Activated CD8-positive, alpha-beta T cell treated with anti-CD3 and anti-CD28 coated beads for 36 hours (primary cell): Measurements from ENCODE around the gene AGAP1. TPM values are rescaled to one million over a fixed set of nuclear protein-coding genes. Genes with fewer than 3 reads are reported as not detected.
"Not testable (repeated sequence)": the region's sequence is repeated elsewhere in the genome, so short reads cannot be mapped to it uniquely, and the experiment has no call there.

ENCODE experiments used
- ATAC-seq: fragments of 200-7000 bp; cut with Tn5 transposase; one replicate; pipeline ENCODE4 v1.10.0; 2021; ENCODE audit warnings: mild to moderate bottlenecking, moderate library complexity
- CTCF ChIA-PET: fragments of 350-600 bp; sonication (Branson Sonifier 250); formaldehyde crosslinking; loops from one replicate; lab custom pipeline; 2021; ENCODE audit warnings: antibody characterized with exemption; lab: Charles Lee
- POLR2A ChIA-PET: fragments of 350-600 bp; sonication (Branson Sonifier 250); formaldehyde crosslinking; loops from one replicate; lab custom pipeline; 2021; ENCODE audit warnings: antibody characterized with exemption; lab: Charles Lee
- DNase-seq: peaks from one replicate; pipeline ENCODE4 v3.0.0-alpha.2; 2020
- H3K27ac Mint-ChIP-seq: one replicate; pipeline ENCODE4 v1.8.0; 2021; ENCODE audit warnings: mild to moderate bottlenecking, mixed read lengths
- H3K27me3 Mint-ChIP-seq: one replicate; pipeline ENCODE4 v1.8.0; 2021; ENCODE audit warnings: mixed read lengths
- H3K36me3 Mint-ChIP-seq: one replicate; pipeline ENCODE4 v1.8.0; 2021; ENCODE audit warnings: low read depth, mixed read lengths
- H3K4me1 Mint-ChIP-seq: one replicate; pipeline ENCODE4 v1.8.0; 2021; ENCODE audit warnings: low read depth, mixed read lengths
- H3K4me3 Mint-ChIP-seq: one replicate; pipeline ENCODE4 v1.8.0; 2021; ENCODE audit warnings: mild to moderate bottlenecking, moderate library complexity, mixed read lengths
- H3K9me3 Mint-ChIP-seq: one replicate; pipeline ENCODE4 v1.8.0; 2021; ENCODE audit warnings: mixed read lengths
- CTCF ChIP-seq: fragments of 200-600 bp; IDR thresholded peaks from one replicate; pipeline ENCODE4 v1.8.0; 2022; ENCODE audit warnings: antibody characterized with exemption, mild to moderate bottlenecking
- intact Hi-C: fragments of 100-400 bp; cut with micrococcal nuclease; formaldehyde crosslinking; loops from one replicate; pipeline ENCODE4 v1.10.0; 2022
- total RNA-seq, 2 experiments: library from RNA; stranded (reverse); gene quantifications; one replicate each; pipeline ENCODE4 v1.2.3, GENCODE V29; 2021

AGAP1 gene
- total RNA-seq, 2 experiments from 2014 or later: 2.5 to 2.9 TPM

- intact Hi-C loops: no loop called here
- Mint-ChIP-seq H3K4me3 (no peak overlapping the region), H3K36me3 (no peaks in the 10 kb centered on the region), H3K9me3 (no peaks in the 10 kb centered on the region), H3K4me1 (no peaks in the 10 kb centered on the region), H3K27me3 (no peaks in the 10 kb centered on the region), H3K27ac (no peak overlapping the region)
- CTCF ChIA-PET: interaction anchor here (3.1 kb wide), 1 partner anchor 8 kb away, joined by 9 read pairs; no protein-coding TSS in a partner anchor
- DNase-seq (no peak), ATAC-seq (no peak)
- POLR2A ChIA-PET: no interaction called here
- no peak for TF ChIP-seq CTCF
Observed at GRCh38 chr2:235757640-235758039, 263.8 kb downstream of the AGAP1 start.

- no peaks in the 10 kb centered on the region for H3K27me3 Mint-ChIP-seq
Observed at GRCh38 chr2:235762832-235763598, 269.2 kb downstream of the AGAP1 start.

GRCh38 chr2:235763816-235764215, 270.0 kb downstream of the AGAP1 start:
- TF ChIP-seq CTCF: no peak
- H3K27me3 Mint-ChIP-seq: no peaks in the 10 kb centered on the region

More at GRCh38 chr2:235762832-235763598, 269.2 kb downstream of the AGAP1 start:
- ChIA-PET POLR2A (no interaction called here), CTCF (interaction anchor here (1.7 kb wide), 1 partner anchor 17 kb away, joined by 5 read pairs; no protein-coding TSS in a partner anchor)
- DNase-seq (no peak), ATAC-seq (no peak)
- intact Hi-C loops: no loop called here
- no peak overlapping the region for H3K27ac Mint-ChIP-seq
- no peak for TF ChIP-seq CTCF
- H3K4me1 Mint-ChIP-seq: peaks cover 4% of the 10 kb centered on the region
- no peaks in the 10 kb centered on the region for H3K36me3 Mint-ChIP-seq
- H3K4me3 Mint-ChIP-seq: no peak overlapping the region
- no peaks in the 10 kb centered on the region for H3K9me3 Mint-ChIP-seq

GRCh38 chr2:235764478-235764877, 270.6 kb downstream of the AGAP1 start:
- H3K4me3 Mint-ChIP-seq, H3K4me1 Mint-ChIP-seq, CTCF ChIA-PET, POLR2A ChIA-PET, H3K27ac Mint-ChIP-seq, intact Hi-C loops, H3K27me3 Mint-ChIP-seq, ATAC-seq, H3K36me3 Mint-ChIP-seq, DNase-seq, H3K9me3 Mint-ChIP-seq: not testable (repeated sequence)

More at GRCh38 chr2:235763816-235764215, 270.0 kb downstream of the AGAP1 start:
- no peak for DNase-seq
- H3K36me3 Mint-ChIP-seq: no peaks in the 10 kb centered on the region
- peaks cover 4% of the 10 kb centered on the region for H3K4me1 Mint-ChIP-seq
- POLR2A ChIA-PET: no interaction called here
- CTCF ChIA-PET: no interaction called here
- intact Hi-C loops: no loop called here
- H3K4me3 Mint-ChIP-seq: no peak overlapping the region
- ATAC-seq: no peak
- H3K9me3 Mint-ChIP-seq: no peaks in the 10 kb centered on the region
- no peak overlapping the region for H3K27ac Mint-ChIP-seq

- peaks cover 4% of the 10 kb centered on the region for H3K4me1 Mint-ChIP-seq
- no peak overlapping the region for H3K4me3 Mint-ChIP-seq
- H3K9me3 Mint-ChIP-seq: no peaks in the 10 kb centered on the region
- H3K36me3 Mint-ChIP-seq: no peaks in the 10 kb centered on the region
- ChIA-PET CTCF (interaction anchor here (0.8 to 1.9 kb wide), 21 partner anchors 8 to 422 kb away, joined by 3 to 28 read pairs (median 4); no protein-coding TSS in a partner anchor), POLR2A (no interaction called here)
- no peak for TF ChIP-seq CTCF
- no peaks in the 10 kb centered on the region for H3K27me3 Mint-ChIP-seq
- intact Hi-C loops: no loop called here
- ATAC-seq (no peak), DNase-seq (no peak)
- no peak overlapping the region for H3K27ac Mint-ChIP-seq
Observed at GRCh38 chr2:235765181-235765820, 271.5 kb downstream of the AGAP1 start.
